SKM-1 treated with dmso at 0.1 percent for 144 hours (cell line): ENCODE results near the gene ARHGEF5.
"Not testable (repeated sequence)": the region's sequence is repeated elsewhere in the genome, so short reads cannot be mapped to it uniquely, and the experiment has no call there.

ENCODE experiments used
- DNase-seq: peaks from one replicate; lab custom pipeline; 2025; ENCODE audit not compliant: unreplicated experiment; lab: John Stamatoyannopoulos, UW

Gene ARHGEF5

DNA sequence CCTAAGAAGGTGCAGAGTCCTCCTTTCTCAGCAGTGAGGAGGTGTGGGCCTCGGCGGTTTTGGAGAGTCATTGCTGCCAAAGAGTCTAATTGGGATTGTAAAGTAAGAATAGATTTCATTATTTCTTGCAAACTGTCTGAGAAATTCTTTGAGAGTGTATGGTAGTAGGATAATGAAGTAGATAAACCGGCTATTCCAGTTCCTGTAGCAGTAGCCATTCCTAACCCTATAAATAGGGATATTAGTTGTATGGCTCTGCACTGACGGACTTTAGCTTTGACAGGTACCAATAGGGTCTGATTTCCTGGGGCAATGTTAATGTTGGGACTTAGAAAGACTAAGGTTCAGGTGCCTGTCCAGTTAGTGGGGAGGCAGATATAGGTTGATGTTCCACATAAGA is 63.7 kb downstream of the ARHGEF5 start:
- not testable (repeated sequence) for DNase-seq

- DNase-seq: not testable (repeated sequence)
Observed at GRCh38 chr7:144427539-144427938, 72.3 kb downstream of the ARHGEF5 start.

- DNase-seq: no peak
Observed at GRCh38 chr7:144428431-144428830, 73.2 kb downstream of the ARHGEF5 start.
